K562 (cell line): ENCODE results near the gene PHF21A. TPM values are rescaled to one million over a fixed set of nuclear protein-coding genes. Genes with fewer than 3 reads are reported as not detected.

Experiments used
- ATAC-seq: fragments of 200-7000 bp; cut with Tn5 transposase; 3 replicates; pipeline ENCODE4 v1.9.1; 2020; ENCODE audit warnings: moderate library complexity
- BruUV-seq: library from RNA; stranded (reverse); fragments of 400-500 nt; replicated peaks from 2 replicates; lab custom pipeline; 2021; lab: Mats Ljungman, UMichigan
- CTCF ChIA-PET: fragments of 300-600 bp; formaldehyde crosslinking; extraction: SDS; loops from one replicate; lab custom pipeline; 2021; ENCODE audit warnings: low intra/inter-chr PET ratio; lab: Yijun Ruan, JAX
- POLR2A ChIA-PET: fragments of 300-600, 350-650 bp; sonication (Branson Sonifier 250); formaldehyde crosslinking; extraction: SDS; loops from one replicate; lab custom pipeline; 2021; ENCODE audit warnings: antibody characterized with exemption, inconsistent platforms; lab: Yijun Ruan, JAX
- DNase-seq, 4 experiments: peaks; one replicate each; pipeline versions ENCODE4 v3.0.0 to v3.0.0-alpha.2; 2011 to 2018; ENCODE audit warnings: low spot score in 3 of 4, mixed read lengths in 3 of 4; ENCODE audit errors: extremely low read depth in 1 of 4
- FAIRE-seq: peaks from 2 replicates; lab custom pipeline; 2011; peaks lifted over from hg19 to GRCh38; lab: Jason Lieb, UNC
- H2AFZ ChIP-seq: 2 replicates; pipeline ENCODE4 v1.6.0; 2011; ENCODE audit warnings: low read depth, low read length, control low read depth, inconsistent platforms
- H3K27ac ChIP-seq: fragments of 200-600 bp; 3 replicates; pipeline ENCODE4 v1.8.0; 2011; ENCODE audit warnings: low read depth, mild to moderate bottlenecking, control low read depth, inconsistent platforms, low read length, moderate library complexity, mixed read lengths; ENCODE audit errors: extremely low read depth
- H3K27me3 ChIP-seq, 2 experiments: fragments of 300-600 bp in 1 of 2; 2 replicates in 1 of 2; 3 replicates in 1 of 2; pipeline versions ENCODE4 v1.6.0 to v1.8.0; 2011; ENCODE audit warnings: inconsistent platforms in 2 of 2, low read length in 2 of 2, mild to moderate bottlenecking in 1 of 2, mixed read lengths in 1 of 2, moderate library complexity in 1 of 2; ENCODE audit not compliant: control insufficient read depth in 2 of 2, insufficient read depth in 2 of 2
- H3K36me3 ChIP-seq: fragments of 300-600 bp; 3 replicates; pipeline ENCODE4 v1.8.0; 2011; ENCODE audit warnings: mild to moderate bottlenecking, low read length, inconsistent platforms; ENCODE audit not compliant: control insufficient read depth, insufficient read depth
- H3K4me1 ChIP-seq, 2 experiments: fragments of 200-600 bp in 1 of 2; replicated peaks in 1 of 2; 2 replicates in 1 of 2; 3 replicates in 1 of 2; pipeline versions ENCODE4 v1.5.1 to v1.8.0; 2011; ENCODE audit warnings: inconsistent platforms in 2 of 2, low read length in 2 of 2, mild to moderate bottlenecking in 1 of 2, mixed read lengths in 1 of 2, moderate library complexity in 1 of 2; ENCODE audit not compliant: control insufficient read depth in 2 of 2, insufficient read depth in 2 of 2
- H3K4me2 ChIP-seq: 2 replicates; pipeline ENCODE4 v1.6.1; 2011; ENCODE audit warnings: low read length, control low read depth, inconsistent platforms, mixed read lengths; ENCODE audit not compliant: insufficient read depth
- H3K4me3 ChIP-seq: fragments of 200-600 bp; sonication (generic), shearing (Covaris generic); 2 replicates; pipeline ENCODE4 v1.5.1; 2016; ENCODE audit warnings: control low read depth, inconsistent platforms
- H3K79me2 ChIP-seq: fragments of 200-600 bp; 3 replicates; pipeline ENCODE4 v1.8.0; 2011; ENCODE audit warnings: low read length, inconsistent platforms; ENCODE audit not compliant: control insufficient read depth, insufficient read depth
- H3K9ac ChIP-seq, 2 experiments: 2 replicates each; pipeline versions ENCODE4 v1.6.0 to v1.6.1; 2011; ENCODE audit warnings: low read depth in 2 of 2, low read length in 2 of 2, control low read depth in 1 of 2, inconsistent platforms in 1 of 2, mild to moderate bottlenecking in 1 of 2, mixed read lengths in 1 of 2; ENCODE audit not compliant: insufficient read depth in 1 of 2
- H3K9me1 ChIP-seq: one replicate; pipeline ENCODE4 v1.6.0; 2011; ENCODE audit warnings: inconsistent platforms, mild to moderate bottlenecking, low read length, moderate library complexity; ENCODE audit not compliant: control insufficient read depth, insufficient read depth
- H3K9me3 ChIP-seq: replicated peaks from 2 replicates; pipeline ENCODE4 v1.5.1; 2011; ENCODE audit warnings: low read depth, low read length, inconsistent platforms; ENCODE audit not compliant: control insufficient read depth, insufficient read depth
- H4K20me1 ChIP-seq: replicated peaks from 2 replicates; pipeline ENCODE4 v1.6.1; 2011; ENCODE audit warnings: low read length, inconsistent platforms, mixed read lengths; ENCODE audit not compliant: control insufficient read depth, insufficient read depth
- CHCHD3 ChIP-seq: fragments of 250-450 bp; sonication (Bioruptor Pico); IDR thresholded peaks from 2 replicates; pipeline ENCODE4 v2.1.2; 2022; ENCODE audit warnings: mild to moderate bottlenecking
- DEAF1 ChIP-seq: fragments of 450-650 bp; formaldehyde crosslinking; IDR thresholded peaks from 2 replicates; pipeline ENCODE4 v1.4.0; 2020; ENCODE audit warnings: mild to moderate bottlenecking, moderate library complexity
- DNMT1 ChIP-seq: fragments of 450-650 bp; IDR thresholded peaks from 2 replicates; pipeline ENCODE4 v1.6.1; 2016; ENCODE audit warnings: antibody characterized with exemption, mild to moderate bottlenecking
- ELF1 ChIP-seq: fragments of 200-800 bp; sonication (Bioruptor generic); IDR thresholded peaks from 2 replicates; pipeline ENCODE4 v1.6.1; 2016; ENCODE audit warnings: missing genetic modification characterization, missing compliant biosample characterization
- EZH2 ChIP-seq: IDR thresholded peaks from 2 replicates; pipeline ENCODE4 v1.6.1; 2012; ENCODE audit warnings: low read depth, mild to moderate bottlenecking, inconsistent platforms, low read length, borderline replicate concordance
- FOSL1 ChIP-seq: fragments of 200-800 bp; sonication (Bioruptor generic); conservative IDR thresholded peaks from 2 replicates; pipeline ENCODE4 v1.6.1; 2016; ENCODE audit warnings: missing genetic modification characterization, missing compliant biosample characterization
- HBP1 ChIP-seq: fragments of 450-650 bp; formaldehyde crosslinking; IDR thresholded peaks from 2 replicates; pipeline ENCODE4 v1.4.0; 2022; ENCODE audit warnings: missing genetic modification characterization
- MAZ ChIP-seq, 2 experiments: fragments of 450-650 bp in 1 of 2; sonication (generic) in 1 of 2; formaldehyde crosslinking; IDR thresholded peaks in 1 of 2; conservative IDR thresholded peaks in 1 of 2; 2 replicates each; pipeline versions ENCODE4 v1.4.0 to v1.5.0; 2020; ENCODE audit warnings: mild to moderate bottlenecking in 1 of 2, missing genetic modification reagents in 1 of 2
- RNF2 ChIP-seq: sonication (generic); IDR thresholded peaks from 2 replicates; pipeline ENCODE4 v1.6.1; 2016
- SRF ChIP-seq, 2 experiments: fragments of 250-450, 450-650 bp in 1 of 2; sonication (Bioruptor Pico) in 1 of 2; sonication (generic) in 1 of 2; formaldehyde crosslinking; IDR thresholded peaks; 2 replicates each; pipeline versions ENCODE4 v1.5.0 to v1.5.1; 2020 to 2022; ENCODE audit warnings: mild to moderate bottlenecking in 1 of 2, missing genetic modification reagents in 1 of 2
- TEAD2 ChIP-seq: fragments of 450-650 bp; IDR thresholded peaks from 2 replicates; pipeline ENCODE4 v1.6.1; 2016; ENCODE audit warnings: missing genetic modification characterization, control low read depth, missing compliant biosample characterization
- THAP12 ChIP-seq: fragments of 250-450 bp; sonication (Bioruptor Pico); IDR thresholded peaks from 2 replicates; pipeline ENCODE4 v1.9.0; 2021; ENCODE audit warnings: mild to moderate bottlenecking, inconsistent platforms
- ZNF197 ChIP-seq: fragments of 200-800 bp; sonication (Bioruptor generic); IDR thresholded peaks from 2 replicates; pipeline ENCODE4 v1.6.1; 2016; ENCODE audit warnings: low read depth, missing genetic modification characterization, missing compliant biosample characterization
- ZNF589 ChIP-seq: fragments of 200-800 bp; sonication (Bioruptor generic); IDR thresholded peaks from 2 replicates; pipeline ENCODE4 v1.6.1; 2016; ENCODE audit warnings: low read depth, missing genetic modification characterization, missing compliant biosample characterization
- WGBS: fragments of 100-300 bp; shearing (Covaris generic); methylation state at CpG from one replicate; pipeline ENCODE4 v1.1.6; 2016; ENCODE audit warnings: low coverage, mixed read lengths; ENCODE audit not compliant: insufficient coverage; ENCODE audit errors: missing lambda C conversion rate; 5-methylcytosine and 5-hydroxymethylcytosine counted together
- in situ Hi-C: fragments of 300-500 bp; cut with MboI; formaldehyde crosslinking; loops from 4 replicates; pipeline ENCODE4 v1.15.0; 2018; ENCODE audit warnings: inconsistent platforms, mixed read lengths
- intact Hi-C: fragments of 100-400 bp; cut with micrococcal nuclease; formaldehyde crosslinking; loops from 2 replicates; pipeline ENCODE4 v1.14.2; 2022
- polyA plus RNA-seq, 8 experiments: library from polyadenylated mRNA; depleted of rRNA in 4 of 8; stranded (reverse) in 5 of 8; unstranded in 3 of 8; fragments of >200 nt; fragmentation: Nextera tagmentation in 2 of 8; fragmentation: Illumina TruSeq in 1 of 8; extraction: Ambion mirVana in 2 of 8; extraction: Trizol in 1 of 8; gene quantifications; 2 replicates each; pipeline versions ENCODE4 v1.2.1 to v1.2.3, GENCODE V29; 2011 to 2014; ENCODE audit warnings: inconsistent platforms in 1 of 8, missing spikeins in 1 of 8
- total RNA-seq, 7 experiments: library from RNA; depleted of rRNA in 6 of 7; stranded (reverse); fragments of >200 nt in 6 of 7; fragmentation: Illumina TruSeq in 2 of 7; extraction: Trizol in 2 of 7; gene quantifications; 2 replicates each; pipeline versions ENCODE4 v1.2.1 to v1.2.3, GENCODE V29; 2011 to 2021; ENCODE audit warnings: low replicate concordance in 1 of 7

The PHF21A gene
- total and polyA plus RNA-seq, 9 of the 15 experiments (the other 6 are each of a cell fraction or from before 2014, with no cell fraction given): 1.5 to 32.4 (median 10.7) TPM

GRCh38 chr11:45934580-45935318 is 186.5 kb downstream of the PHF21A start:
- H2AFZ ChIP-seq: no peak overlapping the region
- no peak for DNase-seq
- in situ Hi-C loops (no loop called here), intact Hi-C loops (no loop called here)
- CTCF ChIA-PET: no interaction called here
- no peak overlapping the region for H3K27ac ChIP-seq
- H3K9ac ChIP-seq: peak overlapping the region in 1 of 2 experiments; percentile 65; a peak in 1 of 4 replicates
- no peak for ATAC-seq
- FAIRE-seq: no peak
- no TSS peak for BruUV-seq
- no peaks in the 10 kb centered on the region; the same call in 1 of the 2 replicates for H4K20me1 ChIP-seq
- POLR2A ChIA-PET: interaction anchor here (1.0 to 1.3 kb wide), 2 partner anchors 10 to 14 kb away, joined by 3 read pairs; no protein-coding TSS in a partner anchor
- H3K79me2 ChIP-seq: no peaks in the 10 kb centered on the region
- TF ChIP-seq DNMT1: no peak
- TF ChIP-seq CHCHD3: no peak
- no peak for TF ChIP-seq THAP12
- TF ChIP-seq DEAF1: no peak
- no peak for TF ChIP-seq SRF (CRISPR knock-in tag; IDR thresholded peaks at IDR 0.05)
- no peak for TF ChIP-seq FOSL1 (tag)
- TF ChIP-seq ELF1 (tag): no peak
- TF ChIP-seq HBP1 (CRISPR knock-in tag): no peak
- TF ChIP-seq RNF2: no peak
- TF ChIP-seq TEAD2: no peak
- no peak for TF ChIP-seq EZH2
- TF ChIP-seq ZNF197 (CRISPR knock-in tag): no peak
- TF ChIP-seq ZNF589: no peak
- no peak for TF ChIP-seq MAZ (CRISPR knock-in tag; conservative IDR thresholded peaks at IDR 0.05 in 1 of 2, IDR thresholded peaks at IDR 0.05 in 1 of 2)
- H3K4me2 ChIP-seq: no peak overlapping the region
- no peaks in the 10 kb centered on the region for H3K9me3 ChIP-seq
- H3K36me3 ChIP-seq: peaks cover 49% of the 10 kb centered on the region; the same call in 2 of the 3 replicates
- 76% methylated on average over 12 of the region's 12 CpGs for WGBS
- no peak overlapping the region for H3K4me3 ChIP-seq
- H3K4me1 ChIP-seq: peaks cover 5 to 19% of the 10 kb centered on the region in 2 experiments; a peak in 3 of 5 replicates
- H3K9me1 ChIP-seq: no peaks in the 10 kb centered on the region
- no peaks in the 10 kb centered on the region for H3K27me3 ChIP-seq
